Stimulated activated naive B cell treated with anti-CD40 and anti-IgM and Interleukin-4, amounts not matched to agents 10 μg/mL and 1 μg/mL and 100 μg/mL, for 72 hours (primary cell): ENCODE data around the gene KLKB1.
"Not testable (repeated sequence)": the region's sequence is repeated elsewhere in the genome, so short reads cannot be mapped to it uniquely, and the experiment has no call there.

Source experiments
- ATAC-seq, 2 donors: fragments of 150-1000 bp; cut with Tn5 transposase; replicated peaks; 2 replicates each; pipeline ENCODE4 v1.10.0; 2021; ENCODE audit warnings: moderate library complexity in 1 of 2
- DNase-seq: peaks from one replicate; pipeline ENCODE4 v3.0.0; 2021
- H3K27ac Mint-ChIP-seq: one replicate; pipeline ENCODE4 v1.8.0; 2022; ENCODE audit warnings: mild to moderate bottlenecking, mixed read lengths
- H3K27me3 Mint-ChIP-seq, 2 donors: one replicate each; pipeline ENCODE4 v1.8.0; 2022; ENCODE audit warnings: mixed read lengths in 2 of 2
- H3K36me3 Mint-ChIP-seq, 2 donors: one replicate each; pipeline ENCODE4 v1.8.0; 2022; ENCODE audit warnings: mixed read lengths in 2 of 2, mild to moderate bottlenecking in 1 of 2
- H3K4me1 Mint-ChIP-seq, 2 donors: one replicate each; pipeline ENCODE4 v1.8.0; 2022; ENCODE audit warnings: mixed read lengths in 2 of 2, mild to moderate bottlenecking in 1 of 2
- H3K4me3 Mint-ChIP-seq, 2 donors: one replicate each; pipeline ENCODE4 v1.8.0; 2022; ENCODE audit warnings: mild to moderate bottlenecking in 2 of 2, mixed read lengths in 2 of 2, moderate library complexity in 1 of 2
- H3K9me3 Mint-ChIP-seq, 2 donors: one replicate each; pipeline ENCODE4 v1.8.0; 2022; ENCODE audit warnings: mixed read lengths in 2 of 2, mild to moderate bottlenecking in 1 of 2

Gene KLKB1

DNA sequence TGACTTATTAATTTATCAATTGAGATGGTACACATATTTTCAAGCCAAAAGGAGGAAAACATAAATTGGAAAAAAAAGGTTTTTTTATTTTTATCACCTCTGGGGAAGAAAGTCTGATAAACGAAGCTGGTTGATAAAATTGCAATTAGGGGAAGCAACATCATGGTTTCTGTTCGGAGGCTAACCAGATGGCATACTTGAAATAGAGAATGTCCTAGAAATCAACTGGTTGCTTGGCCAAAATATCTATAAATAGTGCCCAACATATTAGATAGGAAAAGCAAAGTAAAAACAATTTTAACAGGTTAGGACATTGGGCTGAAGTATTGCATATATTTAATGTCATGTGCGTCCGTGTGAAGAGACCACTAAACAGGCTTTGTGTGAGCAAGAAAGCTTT is 14.3 kb downstream of the KLKB1 start:
- ATAC-seq = no peak

GRCh38 chr4:186242031-186242430 is 14.7 kb downstream of the KLKB1 start:
- not testable (repeated sequence) for ATAC-seq, H3K27me3 Mint-ChIP-seq, H3K4me3 Mint-ChIP-seq, H3K4me1 Mint-ChIP-seq, H3K27ac Mint-ChIP-seq, DNase-seq
- H3K36me3 Mint-ChIP-seq = peaks cover 5 to 10% of the 10 kb centered on the region in 2 donors
- peaks cover 14% of the 10 kb centered on the region in 2 donors for H3K9me3 Mint-ChIP-seq

More for the DNA sequence above, 14.3 kb downstream of the KLKB1 start:
- Mint-ChIP-seq H3K27ac (no peak overlapping the region), H3K36me3 (peaks cover 5 to 10% of the 10 kb centered on the region in 2 donors), H3K4me1 (no peaks in the 10 kb centered on the region), H3K27me3 (peaks cover 0 to 4% of the 10 kb centered on the region in 2 donors), H3K9me3 (peaks cover 9 to 11% of the 10 kb centered on the region in 2 donors), H3K4me3 (no peak overlapping the region)
- no peak for DNase-seq

DNA sequence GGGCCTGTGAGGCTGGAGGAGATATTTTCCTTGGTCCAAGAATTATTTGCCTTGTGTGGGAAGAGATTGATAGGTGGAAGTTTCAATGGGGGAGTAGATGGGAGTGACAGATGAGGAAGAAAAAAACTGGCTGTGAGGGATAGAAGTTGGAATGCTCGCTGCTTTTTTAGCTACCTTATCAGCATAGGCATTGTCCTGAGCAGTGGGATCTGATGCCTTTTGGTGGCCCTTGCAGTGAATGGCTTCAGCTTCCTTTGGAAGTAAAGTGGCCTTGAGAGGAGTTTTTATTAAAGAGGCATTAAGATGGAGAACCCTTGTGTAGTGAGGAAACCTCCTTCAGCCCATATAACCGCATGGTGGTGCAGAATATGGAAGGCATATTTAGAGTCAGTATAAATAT is 16.0 kb downstream of the KLKB1 start:
- Mint-ChIP-seq H3K36me3 (peaks cover 5 to 10% of the 10 kb centered on the region in 2 donors), H3K27me3 (peaks cover 0 to 4% of the 10 kb centered on the region in 2 donors), H3K4me3 (no peak overlapping the region), H3K27ac (no peak overlapping the region), H3K4me1 (no peaks in the 10 kb centered on the region), H3K9me3 (peaks cover 15% of the 10 kb centered on the region in 2 donors)
- ATAC-seq (no peak), DNase-seq (no peak)

- Mint-ChIP-seq H3K4me1 (no peaks in the 10 kb centered on the region), H3K4me3 (no peak overlapping the region), H3K27me3 (peaks cover 0 to 4% of the 10 kb centered on the region in 2 donors), H3K36me3 (peaks cover 5 to 10% of the 10 kb centered on the region in 2 donors), H3K9me3 (peaks cover 15% of the 10 kb centered on the region in 2 donors), H3K27ac (no peak overlapping the region)
- DNase-seq (no peak), ATAC-seq (no peak)
Observed at GRCh38 chr4:186244835-186245234, 17.5 kb downstream of the KLKB1 start.

- peaks cover 15% of the 10 kb centered on the region in 2 donors for H3K9me3 Mint-ChIP-seq
- not testable (repeated sequence) for DNase-seq, ATAC-seq, H3K27me3 Mint-ChIP-seq, H3K4me3 Mint-ChIP-seq, H3K4me1 Mint-ChIP-seq, H3K27ac Mint-ChIP-seq
- H3K36me3 Mint-ChIP-seq = peaks cover 8 to 10% of the 10 kb centered on the region in 2 donors
Observed at GRCh38 chr4:186247062-186247752, 19.9 kb downstream of the KLKB1 start.

- Mint-ChIP-seq H3K9me3 (peaks cover 15% of the 10 kb centered on the region in 2 donors), H3K4me1 (no peaks in the 10 kb centered on the region), H3K4me3 (no peak overlapping the region)
Observed at GRCh38 chr4:186248643-186249042, 21.3 kb downstream of the KLKB1 start.

DNA sequence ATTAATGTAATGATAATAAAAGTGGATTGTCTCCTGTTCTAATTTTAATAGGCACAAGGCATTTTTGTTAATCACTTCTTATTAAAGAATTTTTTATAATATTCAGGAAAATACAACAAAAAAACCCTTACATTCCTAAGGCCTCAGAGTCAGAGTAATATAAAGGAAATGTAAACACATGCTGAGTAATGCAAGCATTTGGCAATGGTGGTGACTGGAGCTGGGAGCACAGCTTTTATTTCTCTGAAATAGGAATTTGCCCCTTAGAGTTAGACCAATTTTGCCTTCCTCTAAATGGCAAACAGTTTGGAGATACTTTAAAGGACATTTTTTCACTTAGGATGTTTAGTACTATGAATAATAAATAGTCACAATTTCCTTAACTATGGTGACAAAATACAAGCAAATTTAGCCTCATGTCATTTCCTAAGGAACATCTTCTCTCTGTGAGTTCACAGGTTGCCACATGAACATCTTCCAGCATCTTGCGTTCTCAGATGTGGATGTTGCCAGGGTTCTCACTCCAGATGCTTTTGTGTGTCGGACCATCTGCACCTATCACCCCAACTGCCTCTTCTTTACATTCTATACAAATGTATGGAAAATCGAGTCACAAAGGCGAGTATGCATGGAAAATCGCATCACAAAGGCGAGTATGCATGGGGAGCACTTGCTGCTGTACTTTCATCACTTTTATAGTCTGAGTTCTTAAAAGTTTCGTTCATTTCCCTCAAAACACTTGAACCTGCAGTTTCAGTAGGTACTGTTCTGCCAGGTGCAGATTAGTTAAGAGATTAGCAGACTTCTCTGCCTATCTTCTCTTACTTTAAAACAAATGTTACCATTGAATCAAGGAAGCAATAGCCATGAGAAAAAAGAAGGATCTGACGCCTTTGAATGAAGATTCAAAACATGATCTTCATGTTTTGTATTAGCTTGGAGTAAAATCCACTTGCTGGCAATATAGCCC is 22.8 kb downstream of the KLKB1 start:
- no peak for DNase-seq

More at GRCh38 chr4:186248643-186249042, 21.3 kb downstream of the KLKB1 start:
- DNase-seq = no peak
- ATAC-seq = no peak
- no peak overlapping the region for H3K27ac Mint-ChIP-seq
- peaks cover 0 to 9% of the 10 kb centered on the region in 2 donors for H3K27me3 Mint-ChIP-seq
- peaks cover 8 to 10% of the 10 kb centered on the region in 2 donors for H3K36me3 Mint-ChIP-seq

DNA sequence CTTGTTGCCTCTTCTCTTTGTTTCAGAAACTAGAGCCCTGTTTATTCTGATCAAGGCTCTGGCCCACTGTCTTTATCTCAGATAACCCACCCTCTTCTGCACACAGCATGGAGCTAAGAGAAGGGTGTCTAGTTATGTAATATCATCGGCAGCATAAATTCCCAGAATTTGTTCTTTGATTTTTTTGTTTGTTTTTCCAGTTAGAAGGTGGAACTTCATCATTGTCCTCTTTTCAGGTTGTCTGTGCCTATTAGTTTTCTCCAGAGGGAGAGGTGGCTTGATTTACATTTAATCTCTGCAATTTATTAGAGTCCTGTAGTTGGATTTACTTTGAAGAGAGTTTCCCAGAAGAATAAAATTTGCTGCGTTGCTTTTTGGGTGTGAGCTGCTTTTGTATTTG is 23.5 kb downstream of the KLKB1 start:
- Mint-ChIP-seq H3K36me3 (peaks cover 7 to 8% of the 10 kb centered on the region in 2 donors), H3K4me1 (no peaks in the 10 kb centered on the region), H3K4me3 (no peak overlapping the region), H3K9me3 (peaks cover 12 to 14% of the 10 kb centered on the region in 2 donors), H3K27ac (no peak overlapping the region), H3K27me3 (peaks cover 0 to 12% of the 10 kb centered on the region in 2 donors)
- ATAC-seq (no peak), DNase-seq (no peak)

More for the DNA sequence above, 22.8 kb downstream of the KLKB1 start:
- Mint-ChIP-seq H3K27me3 (peaks cover 0 to 13% of the 10 kb centered on the region in 2 donors), H3K9me3 (peaks cover 15% of the 10 kb centered on the region in 2 donors), H3K27ac (no peak overlapping the region), H3K4me3 (no peak overlapping the region), H3K4me1 (no peaks in the 10 kb centered on the region), H3K36me3 (peaks cover 8 to 10% of the 10 kb centered on the region in 2 donors)
- no peak for ATAC-seq

DNA sequence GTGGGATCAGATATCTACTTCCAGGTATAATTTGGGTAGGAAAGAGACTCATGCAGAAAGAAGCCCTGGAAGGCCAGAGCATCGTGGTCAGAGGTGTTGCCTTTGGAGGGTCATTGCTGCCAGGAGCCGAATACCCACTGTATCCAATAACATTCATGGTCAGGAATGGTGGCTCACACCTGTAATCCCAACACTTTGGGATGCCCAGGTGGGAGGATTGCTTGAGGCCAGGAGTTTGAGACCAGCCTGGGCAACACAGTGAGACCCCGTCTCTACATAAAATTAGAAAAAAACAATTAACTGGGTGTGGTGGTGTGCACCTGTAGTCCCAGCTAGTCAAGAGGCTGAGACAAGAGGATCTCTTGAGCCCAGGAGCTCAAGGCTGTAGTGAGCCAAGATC is 27.8 kb downstream of the KLKB1 start:
- DNase-seq (no peak), ATAC-seq (no peak)
- no peak overlapping the region for H3K27ac Mint-ChIP-seq
- H3K4me1 Mint-ChIP-seq = no peaks in the 10 kb centered on the region
- H3K4me3 Mint-ChIP-seq = no peak overlapping the region
- no peaks in the 10 kb centered on the region for H3K9me3 Mint-ChIP-seq
- H3K27me3 Mint-ChIP-seq = peaks cover 0 to 9% of the 10 kb centered on the region in 2 donors
- peaks cover 0 to 3% of the 10 kb centered on the region in 2 donors for H3K36me3 Mint-ChIP-seq

- no peaks in the 10 kb centered on the region for H3K36me3 Mint-ChIP-seq
- no peaks in the 10 kb centered on the region for H3K4me1 Mint-ChIP-seq
- no peaks in the 10 kb centered on the region for H3K9me3 Mint-ChIP-seq
- H3K27ac Mint-ChIP-seq = no peak overlapping the region
- peaks cover 5 to 8% of the 10 kb centered on the region in 2 donors for H3K27me3 Mint-ChIP-seq
- ATAC-seq = no peak
- no peak overlapping the region for H3K4me3 Mint-ChIP-seq
- no peak for DNase-seq
Observed at GRCh38 chr4:186258216-186258811, 31.0 kb downstream of the KLKB1 start.

DNA sequence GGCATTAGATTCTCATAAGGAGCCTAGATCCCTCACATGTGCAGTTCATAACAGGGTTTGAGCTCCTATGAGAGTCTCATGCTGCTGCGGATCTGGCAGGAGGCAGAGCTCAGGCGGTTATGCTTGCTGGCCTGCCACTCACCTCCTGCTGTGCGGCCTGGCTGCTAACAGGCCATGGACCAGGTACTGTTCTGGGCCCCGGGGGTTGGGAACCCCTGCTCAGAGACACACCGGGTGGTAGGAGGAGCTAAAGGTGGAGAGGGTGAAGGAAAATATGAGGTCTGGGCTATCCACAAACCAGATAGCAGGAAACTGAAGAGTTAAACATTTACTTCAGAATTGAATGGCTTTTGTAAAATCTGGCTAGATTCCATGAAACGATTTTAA is 32.8 kb downstream of the KLKB1 start:
- H3K27ac Mint-ChIP-seq = no peak overlapping the region
- no peak overlapping the region for H3K4me3 Mint-ChIP-seq
- H3K4me1 Mint-ChIP-seq = no peaks in the 10 kb centered on the region
- DNase-seq (no peak), ATAC-seq (no peak)
- no peaks in the 10 kb centered on the region for H3K36me3 Mint-ChIP-seq
- H3K9me3 Mint-ChIP-seq = no peaks in the 10 kb centered on the region
- H3K27me3 Mint-ChIP-seq = peaks cover 5 to 11% of the 10 kb centered on the region in 2 donors

DNA sequence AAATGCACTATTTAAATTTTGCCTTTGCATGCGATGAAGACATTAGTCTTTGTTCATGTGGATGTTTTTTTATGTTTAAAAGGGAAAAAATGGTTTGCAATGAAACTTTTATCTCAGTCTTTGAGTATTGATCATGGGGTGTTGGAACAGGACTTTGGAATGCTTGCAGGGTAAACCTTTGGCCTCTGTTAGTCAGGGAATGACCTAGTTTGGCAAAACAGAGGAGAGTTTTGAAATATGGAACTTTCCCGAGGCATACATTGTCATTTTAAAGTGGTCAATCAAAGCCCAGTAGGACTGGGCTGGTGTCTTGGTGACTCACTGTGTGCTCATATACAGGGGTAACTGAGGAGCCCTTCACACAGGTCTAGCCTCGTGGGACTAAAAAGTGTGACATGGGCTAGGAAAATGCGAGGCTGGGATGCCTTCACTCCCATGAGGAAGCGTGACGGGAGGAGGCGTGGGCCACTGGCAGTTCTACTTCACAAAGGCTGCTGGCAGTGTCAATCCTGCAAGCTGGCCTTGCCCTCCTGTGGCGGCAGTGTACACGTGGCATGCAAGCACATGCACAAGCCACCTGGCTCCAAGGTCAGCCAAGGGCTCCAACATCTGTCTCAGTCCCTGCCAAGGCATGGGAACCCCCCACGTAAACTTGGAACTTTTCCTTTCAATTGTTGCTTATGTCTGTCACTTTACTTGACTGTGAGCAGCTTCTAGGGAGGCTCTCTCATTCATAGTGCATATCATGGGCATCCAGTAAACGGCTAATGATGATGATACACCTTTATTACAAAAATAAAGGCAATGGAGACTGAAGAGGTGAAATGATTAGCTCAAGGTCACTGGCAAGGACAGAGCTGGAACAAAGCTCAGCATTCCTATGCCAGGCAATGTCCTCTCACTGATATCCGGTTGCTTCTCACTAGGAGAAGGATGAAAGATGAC is 33.5 kb downstream of the KLKB1 start:
- Mint-ChIP-seq H3K27ac (no peak overlapping the region), H3K27me3 (peaks cover 5 to 15% of the 10 kb centered on the region in 2 donors), H3K4me1 (no peaks in the 10 kb centered on the region), H3K9me3 (no peaks in the 10 kb centered on the region), H3K36me3 (no peaks in the 10 kb centered on the region), H3K4me3 (no peak overlapping the region)
- no peak for DNase-seq
- no peak for ATAC-seq

GRCh38 chr4:186264660-186265059 is 37.4 kb downstream of the KLKB1 start:
- H3K4me3 Mint-ChIP-seq = no peak overlapping the region
- H3K9me3 Mint-ChIP-seq = peaks cover 0 to 3% of the 10 kb centered on the region in 2 donors
- no peaks in the 10 kb centered on the region for H3K4me1 Mint-ChIP-seq
- ATAC-seq (no peak), DNase-seq (no peak)
- peaks cover 16 to 19% of the 10 kb centered on the region in 2 donors for H3K27me3 Mint-ChIP-seq
- no peaks in the 10 kb centered on the region for H3K36me3 Mint-ChIP-seq
- H3K27ac Mint-ChIP-seq = no peak overlapping the region
